ENCODE measurements around the gene HDGFL3. TPM values are rescaled to one million over a fixed set of nuclear protein-coding genes. Genes with fewer than 3 reads are reported as not detected.

Gene HDGFL3
- total and polyA plus RNA-seq, 9 of the 15 experiments (the other 6 are each of a cell fraction or from before 2014, with no cell fraction given): 6.7 to 42.0 (median 31.4) TPM

GRCh38 chr15:83092309-83092976, 115.2 kb downstream of the HDGFL3 start (continued):
- no peak for TF ChIP-seq ZBTB8A (IDR thresholded peaks at IDR 0.05; ENCODE audit: partially characterized antibody)
- peak; percentile 59 to 63 for TF ChIP-seq NRF1 (conservative IDR thresholded peaks at IDR 0.05 in 1 of 2, IDR thresholded peaks at IDR 0.05 in 1 of 2)
- no peak for TF ChIP-seq PHB2 (IDR thresholded peaks at IDR 0.05; ENCODE audit: low read depth)
- TF ChIP-seq KLF10 (CRISPR knock-in tag; IDR thresholded peaks at IDR 0.05): no peak
- no peak for TF ChIP-seq RBM25 (IDR thresholded peaks at IDR 0.05; ENCODE audit: low read depth, low read length, severe bottlenecking)
- no peak for TF ChIP-seq SRSF7 (optimal IDR thresholded peaks at IDR 0.05; ENCODE audit: low read depth, low read length)
- TF ChIP-seq PHTF2 (CRISPR knock-in tag; IDR thresholded peaks at IDR 0.05): no peak
- TF ChIP-seq PRDM10 (IDR thresholded peaks at IDR 0.05; ENCODE audit: partially characterized antibody): peak; percentile 46
- no peak; the same call in 1 of the 2 replicates for TF ChIP-seq ZNF197 (CRISPR knock-in tag; IDR thresholded peaks at IDR 0.05; ENCODE audit: low read depth)
- no peak for TF ChIP-seq SREBF1 (IDR thresholded peaks at IDR 0.05; ENCODE audit: borderline replicate concordance, low read depth, low read length)
- TF ChIP-seq SMARCC2 (IDR thresholded peaks at IDR 0.05; ENCODE audit: low read depth): peak; percentile 76; the same call in 1 of the 2 replicates
- no peak for TF ChIP-seq HMGXB4 (CRISPR knock-in tag; IDR thresholded peaks at IDR 0.05)
- no peak for TF ChIP-seq ZBTB1 (CRISPR knock-in tag; IDR thresholded peaks at IDR 0.05; ENCODE audit: borderline replicate concordance, low read depth)
- TF ChIP-seq CBX8 (IDR thresholded peaks at IDR 0.05; ENCODE audit: borderline replicate concordance, extremely low read depth, low read depth, low read length, poor library complexity, severe bottlenecking): no peak
- no peak for TF ChIP-seq E2F6 (IDR thresholded peaks at IDR 0.05; ENCODE audit: borderline replicate concordance in 1 of 2, extremely low read depth in 1 of 2, insufficient read depth in 1 of 2, insufficient read length in 1 of 2, low read depth in 1 of 2, low read length in 1 of 2, poor library complexity in 1 of 2, severe bottlenecking in 1 of 2)
- 0 out of 2 replicates have a peak, but pooled peaks have one; percentile 51 for TF ChIP-seq ZNF445 (CRISPR knock-in tag; IDR thresholded peaks at IDR 0.05; ENCODE audit: low read depth)
- TF ChIP-seq ZC3H4 (CRISPR knock-in tag; IDR thresholded peaks at IDR 0.05; ENCODE audit: borderline replicate concordance): no peak
